ENCODE results near the gene ACACB.

ACACB gene

GRCh38 chr12:109258607-109259544 lies 142.5 kb downstream of the ACACB start:
- DNase-seq = no peak

- no peak for DNase-seq
Observed at GRCh38 chr12:109259545-109259895, 143.1 kb downstream of the ACACB start.

- DNase-seq = no peak
Observed at GRCh38 chr12:109261087-109261486, 144.7 kb downstream of the ACACB start.

- DNase-seq = no peak
Observed at GRCh38 chr12:109261939-109262338, 145.6 kb downstream of the ACACB start.

- no peak for DNase-seq
Observed at GRCh38 chr12:109263439-109263838, 147.1 kb downstream of the ACACB start.

GRCh38 chr12:109264095-109264942 lies 147.9 kb downstream of the ACACB start:
- peak; percentile 18 to 35 for DNase-seq

- no peak for DNase-seq
Observed at GRCh38 chr12:109264943-109265650, 148.7 kb downstream of the ACACB start.

GRCh38 chr12:109266106-109266879 lies 149.9 kb downstream of the ACACB start:
- DNase-seq = no peak

GRCh38 chr12:109267361-109267760 lies 151.0 kb downstream of the ACACB start:
- no peak for DNase-seq

GRCh38 chr12:109268896-109269295 lies 152.5 kb downstream of the ACACB start:
- no peak for DNase-seq

- DNase-seq = no peak
Observed at GRCh38 chr12:109269428-109269827, 153.0 kb downstream of the ACACB start.

- no peak for DNase-seq
Observed at GRCh38 chr12:109270494-109270893, 154.1 kb downstream of the ACACB start.

- no peak for DNase-seq
Observed at GRCh38 chr12:109271418-109271817, 155.0 kb downstream of the ACACB start.

GRCh38 chr12:109273354-109273753 lies 157.0 kb downstream of the ACACB start:
- DNase-seq = no peak

- DNase-seq = no peak
Observed at GRCh38 chr12:109274381-109274780, 158.0 kb downstream of the ACACB start.

GRCh38 chr12:109275173-109275572 lies 158.8 kb downstream of the ACACB start:
- DNase-seq = no peak

GRCh38 chr12:109276160-109276559 lies 159.8 kb downstream of the ACACB start:
- DNase-seq = no peak

- no peak for DNase-seq
Observed at GRCh38 chr12:109277255-109277898, 161.0 kb downstream of the ACACB start.

GRCh38 chr12:109277899-109278762 lies 161.7 kb downstream of the ACACB start:
- DNase-seq = no peak

- no peak for DNase-seq
Observed at GRCh38 chr12:109278912-109279311, 162.5 kb downstream of the ACACB start.

GRCh38 chr12:109279525-109279924 lies 163.1 kb downstream of the ACACB start:
- DNase-seq = no peak
